ENCODE results near the gene TEX52.

Gene TEX52

DNA sequence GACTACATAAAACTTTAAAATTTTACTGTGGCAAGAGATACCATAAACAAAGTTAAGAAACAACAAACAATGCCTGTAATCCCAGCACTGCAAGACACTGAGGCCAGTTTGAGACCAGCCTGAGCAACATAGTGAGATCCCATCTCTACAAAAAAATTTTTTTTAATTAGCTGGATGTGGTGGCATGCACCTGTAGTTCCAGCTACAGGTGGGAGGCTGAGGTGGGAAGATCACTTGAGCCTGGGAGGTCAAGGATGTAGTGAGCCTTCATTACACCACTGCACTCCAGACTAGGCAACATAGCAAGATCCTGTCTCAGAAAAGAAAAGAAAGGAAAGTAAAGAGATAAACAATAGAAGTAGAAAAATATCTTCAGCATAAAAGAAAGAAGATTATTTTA is 3.3 kb upstream of the TEX52 start:
- H3K4ac ChIP-seq (ENCODE audit: low read depth in 1 of 2, low read length in 2 of 2): no peak overlapping the region
- peaks cover 1% of the 10 kb centered on the region for H3K79me1 ChIP-seq (replicated peaks; ENCODE audit: low read length, poor library complexity, severe bottlenecking)
- H2AK5ac ChIP-seq (ENCODE audit: low read length, severe bottlenecking): no peak overlapping the region
- no peaks in the 10 kb centered on the region for H3K4me1 ChIP-seq (ENCODE audit: control insufficient read depth, insufficient read depth, low read depth, low read length)
- H3K27ac ChIP-seq (ENCODE audit: low read length, poor library complexity, severe bottlenecking): no peak overlapping the region
- no peak overlapping the region for H3K14ac ChIP-seq (ENCODE audit: low read length in 2 of 2)
- no peaks in the 10 kb centered on the region for H3K9me3 ChIP-seq (ENCODE audit: control insufficient read depth, low read length)
- H3K27me3 ChIP-seq (ENCODE audit: control insufficient read depth in 1 of 2, insufficient read depth in 1 of 2, low read length in 2 of 2): no peaks in the 10 kb centered on the region
- no peak overlapping the region for H4K8ac ChIP-seq (ENCODE audit: low read length)
- H3K23ac ChIP-seq (ENCODE audit: low read length in 2 of 2): no peak overlapping the region
- no peak overlapping the region for H3K4me3 ChIP-seq (ENCODE audit: insufficient read depth in 1 of 2, low read depth in 1 of 2, low read length in 2 of 2)
- no peak overlapping the region for H3K4me2 ChIP-seq (ENCODE audit: low read length, poor library complexity, severe bottlenecking)
- H3K9ac ChIP-seq (ENCODE audit: low read length): no peak overlapping the region
- H3K18ac ChIP-seq (ENCODE audit: low read depth in 1 of 2, low read length in 2 of 2): no peak overlapping the region
- H2BK5ac ChIP-seq (ENCODE audit: low read depth, low read length, poor library complexity, severe bottlenecking): no peak overlapping the region
- H2AFZ ChIP-seq (ENCODE audit: low read depth, low read length): no peak overlapping the region
- peaks cover 26 to 29% of the 10 kb centered on the region in 2 experiments for H3K36me3 ChIP-seq (ENCODE audit: control insufficient read depth in 1 of 2, insufficient read depth in 2 of 2, low read depth in 1 of 2, low read length in 2 of 2)
- H2BK12ac ChIP-seq (ENCODE audit: low read length in 2 of 2): no peak overlapping the region
- no peak for DNase-seq
- H2BK120ac ChIP-seq (ENCODE audit: low read depth, low read length): no peak overlapping the region
- H2BK15ac ChIP-seq (ENCODE audit: low read depth, poor library complexity, severe bottlenecking): no peak overlapping the region
- no peak overlapping the region for H4K91ac ChIP-seq (ENCODE audit: low read length)

DNA sequence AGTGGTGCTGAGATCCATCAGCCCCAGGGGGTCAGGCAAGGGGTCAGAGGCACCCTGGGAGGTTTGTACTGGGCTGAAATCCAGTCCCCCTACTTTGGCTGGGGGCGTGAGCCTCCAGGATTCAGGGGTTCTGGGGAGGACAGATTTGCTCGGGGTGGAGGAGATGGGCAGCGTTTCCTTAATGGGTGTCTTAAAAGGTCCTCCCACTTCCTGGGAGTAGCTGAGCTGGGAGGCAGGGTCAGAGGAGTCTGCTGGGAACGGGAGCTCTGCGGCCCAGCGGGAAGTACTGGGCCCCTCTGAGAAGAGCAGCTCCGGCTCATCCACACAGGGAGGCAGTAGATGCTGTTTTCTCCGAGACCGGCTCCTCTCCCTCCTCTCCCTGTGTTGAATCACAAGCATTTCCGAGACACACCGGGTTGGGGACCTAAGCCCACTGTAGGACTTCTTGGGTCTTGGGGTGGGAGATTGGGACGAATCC is 2.1 kb upstream of the TEX52 start:
- H3K18ac ChIP-seq (ENCODE audit: low read depth in 1 of 2, low read length in 2 of 2): no peak overlapping the region
- H2BK120ac ChIP-seq (ENCODE audit: low read depth, low read length): no peak overlapping the region
- H4K8ac ChIP-seq (ENCODE audit: low read length): no peak overlapping the region
- WGBS: 93% methylated on average over 11 of the region's 12 CpGs
- no peak overlapping the region for H2BK5ac ChIP-seq (ENCODE audit: low read depth, low read length, poor library complexity, severe bottlenecking)
- no peak overlapping the region for H3K4me3 ChIP-seq (ENCODE audit: insufficient read depth in 1 of 2, low read depth in 1 of 2, low read length in 2 of 2)
- no peak overlapping the region for H2AK5ac ChIP-seq (ENCODE audit: low read length, severe bottlenecking)
- H3K4ac ChIP-seq (ENCODE audit: low read depth in 1 of 2, low read length in 2 of 2): no peak overlapping the region
- no peak overlapping the region for H3K27ac ChIP-seq (ENCODE audit: low read length, poor library complexity, severe bottlenecking)
- no peak overlapping the region for H3K9ac ChIP-seq (ENCODE audit: low read length)
- no peaks in the 10 kb centered on the region for H3K9me3 ChIP-seq (ENCODE audit: control insufficient read depth, low read length)
- H3K27me3 ChIP-seq (ENCODE audit: control insufficient read depth in 1 of 2, insufficient read depth in 1 of 2, low read length in 2 of 2): no peaks in the 10 kb centered on the region
- no peak overlapping the region for H3K4me2 ChIP-seq (ENCODE audit: low read length, poor library complexity, severe bottlenecking)
- no peak overlapping the region for H2AFZ ChIP-seq (ENCODE audit: low read depth, low read length)
- H4K91ac ChIP-seq (ENCODE audit: low read length): no peak overlapping the region
- H2BK15ac ChIP-seq (ENCODE audit: low read depth, poor library complexity, severe bottlenecking): no peak overlapping the region
- H2BK12ac ChIP-seq (ENCODE audit: low read length in 2 of 2): no peak overlapping the region
- no peak overlapping the region for H3K14ac ChIP-seq (ENCODE audit: low read length in 2 of 2)
- H3K79me1 ChIP-seq (replicated peaks; ENCODE audit: low read length, poor library complexity, severe bottlenecking): no peaks in the 10 kb centered on the region
- DNase-seq: no peak
- H3K36me3 ChIP-seq (ENCODE audit: control insufficient read depth in 1 of 2, insufficient read depth in 2 of 2, low read depth in 1 of 2, low read length in 2 of 2): peaks cover 15 to 19% of the 10 kb centered on the region in 2 experiments
- no peak overlapping the region for H3K23ac ChIP-seq (ENCODE audit: low read length in 2 of 2)
- H3K4me1 ChIP-seq (ENCODE audit: control insufficient read depth, insufficient read depth, low read depth, low read length): no peaks in the 10 kb centered on the region

DNA sequence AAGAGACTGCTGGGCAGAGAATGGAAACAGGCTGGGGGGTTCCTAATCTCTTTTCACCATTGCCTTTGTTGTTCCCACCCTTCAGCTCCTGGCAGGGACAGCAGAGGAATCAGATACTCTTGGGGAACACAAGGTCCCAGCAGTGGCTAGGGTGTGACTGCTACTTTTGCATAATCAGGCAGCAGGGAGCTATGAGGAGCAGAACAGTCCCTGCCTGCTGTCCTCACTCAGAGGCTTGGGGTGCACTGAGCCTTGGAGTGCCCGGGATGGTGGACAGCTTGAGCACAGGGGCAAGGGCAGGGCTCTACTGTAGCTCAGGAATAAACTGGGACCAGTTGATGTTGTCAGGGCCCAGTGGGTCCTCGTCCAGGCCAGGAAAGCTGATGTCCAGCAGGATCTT is 1.5 kb upstream of the TEX52 start:
- Histone ChIP-seq H3K79me1 (replicated peaks; ENCODE audit: low read length, poor library complexity, severe bottlenecking) (no peaks in the 10 kb centered on the region), H2AFZ (ENCODE audit: low read depth, low read length) (no peak overlapping the region)
- 94% methylated on average over 2 of the region's 2 CpGs for WGBS

DNA sequence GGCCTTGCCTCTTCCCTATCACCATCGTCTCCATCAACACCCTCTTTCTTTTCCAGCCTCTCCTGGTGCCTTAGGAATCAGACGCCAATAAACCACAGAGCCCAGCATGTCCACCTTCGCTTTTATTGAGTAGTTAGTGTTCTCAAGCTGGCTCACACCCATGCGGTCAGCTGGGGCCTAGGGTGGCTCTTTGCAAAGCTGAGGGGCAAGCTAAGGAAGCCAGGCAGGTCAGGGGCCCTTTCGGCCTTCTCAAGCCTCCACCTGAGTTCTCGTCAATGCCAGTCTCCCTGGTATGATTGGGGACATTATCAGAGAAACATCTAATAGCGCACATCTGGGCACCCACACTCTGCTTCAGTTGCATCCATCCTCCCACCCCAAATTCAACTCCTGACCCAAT is 737 bp upstream of the TEX52 start:
- H4K8ac ChIP-seq (ENCODE audit: low read length): no peak overlapping the region
- H2BK5ac ChIP-seq (ENCODE audit: low read depth, low read length, poor library complexity, severe bottlenecking): no peak overlapping the region
- no peak overlapping the region for H4K91ac ChIP-seq (ENCODE audit: low read length)
- H3K27me3 ChIP-seq (ENCODE audit: control insufficient read depth in 1 of 2, insufficient read depth in 1 of 2, low read length in 2 of 2): no peaks in the 10 kb centered on the region
- peaks cover 12 to 15% of the 10 kb centered on the region in 2 experiments for H3K36me3 ChIP-seq (ENCODE audit: control insufficient read depth in 1 of 2, insufficient read depth in 2 of 2, low read depth in 1 of 2, low read length in 2 of 2)
- H3K23ac ChIP-seq (ENCODE audit: low read length in 2 of 2): no peak overlapping the region
- DNase-seq: no peak
- no peak overlapping the region for H3K4me3 ChIP-seq (ENCODE audit: insufficient read depth in 1 of 2, low read depth in 1 of 2, low read length in 2 of 2)
- 92% methylated on average over 6 of the region's 7 CpGs for WGBS
- H3K79me1 ChIP-seq (replicated peaks; ENCODE audit: low read length, poor library complexity, severe bottlenecking): no peaks in the 10 kb centered on the region
- H3K9me3 ChIP-seq (ENCODE audit: control insufficient read depth, low read length): no peaks in the 10 kb centered on the region
- H2BK120ac ChIP-seq (ENCODE audit: low read depth, low read length): no peak overlapping the region
- no peak overlapping the region for H3K14ac ChIP-seq (ENCODE audit: low read length in 2 of 2)
- no peak overlapping the region for H2AFZ ChIP-seq (ENCODE audit: low read depth, low read length)
- H2BK12ac ChIP-seq (ENCODE audit: low read length in 2 of 2): no peak overlapping the region
- H3K18ac ChIP-seq (ENCODE audit: low read depth in 1 of 2, low read length in 2 of 2): no peak overlapping the region
- H3K9ac ChIP-seq (ENCODE audit: low read length): no peak overlapping the region
- no peak overlapping the region for H2BK15ac ChIP-seq (ENCODE audit: low read depth, poor library complexity, severe bottlenecking)
- no peak overlapping the region for H3K27ac ChIP-seq (ENCODE audit: low read length, poor library complexity, severe bottlenecking)
- no peak overlapping the region for H3K4ac ChIP-seq (ENCODE audit: low read depth in 1 of 2, low read length in 2 of 2)
- no peak overlapping the region for H3K4me2 ChIP-seq (ENCODE audit: low read length, poor library complexity, severe bottlenecking)
- no peak overlapping the region for H2AK5ac ChIP-seq (ENCODE audit: low read length, severe bottlenecking)
- H3K4me1 ChIP-seq (ENCODE audit: control insufficient read depth, insufficient read depth, low read depth, low read length): peaks cover 1% of the 10 kb centered on the region

More for the DNA sequence above, 1.5 kb upstream of the TEX52 start:
- Histone ChIP-seq H3K27me3 (ENCODE audit: control insufficient read depth in 1 of 2, insufficient read depth in 1 of 2, low read length in 2 of 2) (no peaks in the 10 kb centered on the region), H4K91ac (ENCODE audit: low read length) (no peak overlapping the region), H4K8ac (ENCODE audit: low read length) (no peak overlapping the region), H2BK120ac (ENCODE audit: low read depth, low read length) (no peak overlapping the region), H2AK5ac (ENCODE audit: low read length, severe bottlenecking) (no peak overlapping the region), H3K9me3 (ENCODE audit: control insufficient read depth, low read length) (no peaks in the 10 kb centered on the region), H3K4me2 (ENCODE audit: low read length, poor library complexity, severe bottlenecking) (no peak overlapping the region), H3K4me3 (ENCODE audit: insufficient read depth in 1 of 2, low read depth in 1 of 2, low read length in 2 of 2) (no peak overlapping the region), H3K4me1 (ENCODE audit: control insufficient read depth, insufficient read depth, low read depth, low read length) (peaks cover 1% of the 10 kb centered on the region), H3K36me3 (ENCODE audit: control insufficient read depth in 1 of 2, insufficient read depth in 2 of 2, low read depth in 1 of 2, low read length in 2 of 2) (peaks cover 15 to 18% of the 10 kb centered on the region in 2 experiments), H3K23ac (ENCODE audit: low read length in 2 of 2) (no peak overlapping the region), H3K27ac (ENCODE audit: low read length, poor library complexity, severe bottlenecking) (no peak overlapping the region), H3K4ac (ENCODE audit: low read depth in 1 of 2, low read length in 2 of 2) (no peak overlapping the region), H3K18ac (ENCODE audit: low read depth in 1 of 2, low read length in 2 of 2) (no peak overlapping the region), H2BK12ac (ENCODE audit: low read length in 2 of 2) (no peak overlapping the region), H3K9ac (ENCODE audit: low read length) (no peak overlapping the region), H2BK5ac (ENCODE audit: low read depth, low read length, poor library complexity, severe bottlenecking) (no peak overlapping the region), H2BK15ac (ENCODE audit: low read depth, poor library complexity, severe bottlenecking) (no peak overlapping the region), H3K14ac (ENCODE audit: low read length in 2 of 2) (peak overlapping the region in 1 of 2 experiments; percentile 18)
- no peak for DNase-seq

All from mesenchymal stem cell (in vitro differentiated cells and primary cell).